ENCODE data around the gene ATF4.

DNA sequence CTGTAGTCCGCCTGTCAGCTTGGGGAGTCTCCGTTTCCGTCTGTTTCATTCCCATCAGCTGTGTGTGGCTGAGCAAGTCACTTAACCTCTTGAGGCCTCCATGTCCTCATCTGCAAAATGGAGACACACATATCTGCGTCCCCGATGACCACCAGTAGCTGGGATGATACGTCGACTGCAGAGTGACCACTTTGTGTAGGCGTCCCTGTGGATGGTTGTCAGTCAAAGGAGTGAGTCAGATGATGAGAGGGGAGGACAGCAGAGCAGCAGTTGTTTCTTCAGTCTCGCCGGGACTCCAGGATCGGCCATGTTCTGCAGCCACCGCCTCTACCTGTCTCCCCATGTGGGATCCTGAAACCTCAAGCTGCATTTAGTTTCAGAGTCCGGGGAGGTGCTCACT is 43.7 kb upstream of the ATF4 start:
- TF ChIP-seq POLR2A (IDR thresholded peaks at IDR 0.05): no peak
- TF ChIP-seq, protein P1, sequence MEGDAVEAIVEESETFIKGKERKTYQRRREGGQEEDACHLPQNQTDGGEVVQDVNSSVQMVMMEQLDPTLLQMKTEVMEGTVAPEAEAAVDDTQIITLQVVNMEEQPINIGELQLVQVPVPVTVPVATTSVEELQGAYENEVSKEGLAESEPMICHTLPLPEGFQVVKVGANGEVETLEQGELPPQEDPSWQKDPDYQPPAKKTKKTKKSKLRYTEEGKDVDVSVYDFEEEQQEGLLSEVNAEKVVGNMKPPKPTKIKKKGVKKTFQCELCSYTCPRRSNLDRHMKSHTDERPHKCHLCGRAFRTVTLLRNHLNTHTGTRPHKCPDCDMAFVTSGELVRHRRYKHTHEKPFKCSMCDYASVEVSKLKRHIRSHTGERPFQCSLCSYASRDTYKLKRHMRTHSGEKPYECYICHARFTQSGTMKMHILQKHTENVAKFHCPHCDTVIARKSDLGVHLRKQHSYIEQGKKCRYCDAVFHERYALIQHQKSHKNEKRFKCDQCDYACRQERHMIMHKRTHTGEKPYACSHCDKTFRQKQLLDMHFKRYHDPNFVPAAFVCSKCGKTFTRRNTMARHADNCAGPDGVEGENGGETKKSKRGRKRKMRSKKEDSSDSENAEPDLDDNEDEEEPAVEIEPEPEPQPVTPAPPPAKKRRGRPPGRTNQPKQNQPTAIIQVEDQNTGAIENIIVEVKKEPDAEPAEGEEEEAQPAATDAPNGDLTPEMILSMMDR (IDR thresholded peaks at IDR 0.05): no peak

All from lower leg skin (tissue), 3 donors.